Sigmoid colon (tissue), 4 donors: Measurements from ENCODE around the gene SNCAIP.

Experiments
- CTCF ChIP-seq, 4 experiments: fragments of 450-650 bp in 3 of 4; fragments of 200-600 bp in 1 of 4; IDR thresholded peaks; one replicate each; pipeline ENCODE4 v1.5.1; 2016 to 2019; ENCODE audit warnings: antibody characterized with exemption in 4 of 4, mild to moderate bottlenecking in 3 of 4, moderate library complexity in 2 of 4
- EP300 ChIP-seq, 4 donors: sonication (generic); formaldehyde crosslinking; IDR thresholded peaks; one replicate each; pipeline ENCODE4 v1.6.1; 2017; ENCODE audit warnings: antibody characterized with exemption in 4 of 4
- POLR2AphosphoS5 ChIP-seq, 4 donors: sonication (generic); formaldehyde crosslinking; IDR thresholded peaks; one replicate each; pipeline ENCODE4 v1.6.1; 2017; ENCODE audit warnings: antibody characterized with exemption in 4 of 4

- TF ChIP-seq EP300 (IDR thresholded peaks at IDR 0.05) (no peak), CTCF (IDR thresholded peaks at IDR 0.05) (no peak), POLR2AphosphoS5 (IDR thresholded peaks at IDR 0.05) (no peak)
These were observed 142.5 kb downstream of the SNCAIP start for GRCh38 chr5:122454541-122454940.
